Duodenal mucosa (tissue), 2 donors: Measurements from ENCODE around the gene RPL11.

Experiments used
- H3K27ac ChIP-seq: one replicate; pipeline ENCODE4 v1.7.0; 2013; ENCODE audit warnings: low read depth, low read length
- H3K27me3 ChIP-seq, 2 donors: one replicate each; pipeline ENCODE4 v1.7.0; 2013; ENCODE audit warnings: low read length in 2 of 2, control low read depth in 1 of 2; ENCODE audit not compliant: insufficient read depth in 2 of 2, control insufficient read depth in 1 of 2
- H3K36me3 ChIP-seq, 2 donors: one replicate each; pipeline ENCODE4 v1.7.0; 2013; ENCODE audit warnings: low read length in 2 of 2, control low read depth in 1 of 2; ENCODE audit not compliant: insufficient read depth in 2 of 2, control insufficient read depth in 1 of 2
- H3K4me1 ChIP-seq, 2 donors: one replicate each; pipeline ENCODE4 v1.7.0; 2013; ENCODE audit warnings: low read length in 2 of 2, control low read depth in 1 of 2; ENCODE audit not compliant: insufficient read depth in 2 of 2, control insufficient read depth in 1 of 2
- H3K4me3 ChIP-seq, 2 donors: one replicate each; pipeline ENCODE4 v1.7.0; 2013; ENCODE audit warnings: low read length in 2 of 2, low read depth in 1 of 2
- H3K9ac ChIP-seq, 2 donors: one replicate each; pipeline ENCODE4 v1.7.0; 2013; ENCODE audit warnings: low read length in 2 of 2, low read depth in 1 of 2
- H3K9me3 ChIP-seq, 2 donors: one replicate each; pipeline ENCODE4 v1.7.0; 2013; ENCODE audit warnings: low read length in 2 of 2, control low read depth in 1 of 2; ENCODE audit not compliant: control insufficient read depth in 1 of 2

RPL11 gene

GRCh38 chr1:23745515-23745914 lies 53.9 kb downstream of the RPL11 start:
- no peaks in the 10 kb centered on the region for H3K27me3 ChIP-seq
- H3K27ac ChIP-seq: no peak overlapping the region
- peaks cover 0 to 15% of the 10 kb centered on the region in 2 donors for H3K36me3 ChIP-seq
- no peak overlapping the region for H3K9ac ChIP-seq
- H3K9me3 ChIP-seq: no peaks in the 10 kb centered on the region
- H3K4me3 ChIP-seq: peak overlapping the region in 1 of 2 donors; percentile 94
- H3K4me1 ChIP-seq: peaks cover 18 to 19% of the 10 kb centered on the region in 2 donors
